ENCODE results near the gene C1QL3. TPM values are rescaled to one million over a fixed set of nuclear protein-coding genes. Genes with fewer than 3 reads are reported as not detected.

C1QL3 gene
- total RNA-seq, 1 donor from 2014 or later = not detected

DNA sequence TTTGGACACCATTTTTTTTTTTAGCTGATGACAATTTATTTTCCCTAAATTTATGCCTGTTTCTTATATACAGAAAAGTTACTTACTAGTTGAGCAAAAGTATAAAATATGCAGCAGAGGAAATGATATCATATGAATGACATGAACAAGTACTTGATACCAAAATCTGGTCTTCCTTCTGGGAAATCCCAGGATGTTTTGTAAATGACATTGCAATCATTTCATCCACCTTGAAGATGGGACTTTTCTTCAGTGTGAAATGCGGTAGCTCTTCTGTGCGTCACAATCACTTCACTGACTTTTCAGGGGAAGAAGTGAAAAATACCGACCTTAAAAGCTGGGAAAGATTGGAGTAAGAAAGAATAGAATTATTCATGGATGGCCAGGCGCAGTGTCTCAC, 23.8 kb downstream of the C1QL3 start:
- ATAC-seq (no peak), DNase-seq (ENCODE audit: low spot score) (no peak)

- no peak for ATAC-seq
- DNase-seq (ENCODE audit: low spot score) = no peak
These were observed 27.7 kb downstream of the C1QL3 start for GRCh38 chr10:16493884-16494536.

DNA sequence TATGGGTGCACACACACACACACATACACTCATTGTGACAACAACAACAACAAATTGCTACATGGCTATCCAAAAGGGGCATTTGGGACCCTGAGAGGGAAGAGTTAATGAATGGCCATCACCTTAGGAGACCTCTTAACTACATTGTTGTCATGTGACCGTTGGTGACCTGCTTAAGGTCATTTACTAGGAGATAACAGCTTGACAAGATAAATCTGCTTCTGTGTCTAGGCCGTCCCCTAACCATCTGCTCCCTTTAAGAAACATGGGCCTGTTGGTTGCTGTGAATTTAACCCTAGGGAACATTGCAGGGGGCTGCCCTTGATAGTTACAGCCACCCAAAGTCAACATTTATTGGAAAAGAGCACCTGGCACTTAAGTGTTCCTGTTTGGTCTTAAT, 29.7 kb downstream of the C1QL3 start:
- ATAC-seq (no peak), DNase-seq (ENCODE audit: low spot score) (no peak)

DNA sequence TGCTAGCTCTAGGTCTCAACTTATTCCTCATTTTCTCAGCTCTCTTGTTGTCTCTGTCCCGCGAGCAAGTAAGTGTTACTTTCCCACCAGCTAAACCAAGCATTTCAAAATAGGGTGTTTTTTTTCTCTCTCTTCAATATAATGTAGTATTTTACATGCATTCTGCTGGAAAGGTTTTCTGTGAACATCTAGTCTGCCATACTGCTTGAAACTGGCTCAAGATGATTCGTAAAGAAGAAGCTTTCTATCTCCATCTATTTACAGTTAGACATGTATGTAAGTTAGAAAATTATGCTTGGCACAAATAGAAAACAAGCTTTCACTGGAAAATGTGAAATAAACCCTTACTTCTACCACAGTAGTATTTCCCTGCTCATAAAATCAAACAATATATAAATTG, 31.2 kb downstream of the C1QL3 start:
- DNase-seq (ENCODE audit: low spot score) (no peak), ATAC-seq (no peak)

GRCh38 chr10:16483241-16483917, 38.3 kb downstream of the C1QL3 start:
- ATAC-seq = no peak
- no peak for DNase-seq (ENCODE audit: low spot score)

- ATAC-seq (no peak), DNase-seq (ENCODE audit: low spot score) (no peak)
These were observed 40.5 kb downstream of the C1QL3 start for GRCh38 chr10:16481052-16481728.

GRCh38 chr10:16478801-16479200, 42.9 kb downstream of the C1QL3 start:
- ATAC-seq = no peak
- no peak for DNase-seq (ENCODE audit: low spot score)

GRCh38 chr10:16477757-16478156, 43.9 kb downstream of the C1QL3 start:
- ATAC-seq (no peak), DNase-seq (ENCODE audit: low spot score) (no peak)

GRCh38 chr10:16472828-16473227, 48.9 kb downstream of the C1QL3 start:
- no peak for ATAC-seq
- no peak for DNase-seq (ENCODE audit: low spot score)

DNA sequence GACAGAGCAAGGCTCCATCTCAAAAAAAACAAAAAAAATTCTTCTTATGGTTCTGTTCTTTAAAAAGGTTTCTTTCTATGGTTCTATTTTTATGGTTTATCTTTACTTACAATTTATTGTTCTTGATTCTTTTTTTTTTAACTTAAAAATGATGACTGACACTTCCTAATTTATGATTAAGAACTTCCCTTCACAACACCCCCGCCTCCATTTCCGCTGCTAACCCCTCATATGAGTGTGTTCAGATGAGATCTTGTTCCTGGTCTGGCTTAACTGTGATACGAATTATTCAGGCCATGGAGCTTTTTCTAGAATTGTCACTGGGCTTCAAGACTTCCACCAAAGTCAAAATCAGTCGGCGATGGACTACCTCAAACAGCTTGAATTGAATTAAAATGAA, 50.9 kb downstream of the C1QL3 start:
- no peak for ATAC-seq
- no peak for DNase-seq (ENCODE audit: low spot score)

- ATAC-seq = no peak
- no peak for DNase-seq (ENCODE audit: low spot score)
These were observed 55.7 kb downstream of the C1QL3 start for GRCh38 chr10:16466001-16466400.

Other genes with a start within 250 kb of the C1QL3 start
- 13.2 TPM for gene PTER, start 84.9 kb downstream of the C1QL3 start, total RNA-seq

Data from left lobe of liver (tissue), 2 donors.